SKM-1 treated with dmso at 0.1 percent for 144 hours (cell line): ENCODE results near the gene PACS2.

Source experiments
- DNase-seq: peaks from one replicate; lab custom pipeline; 2025; ENCODE audit not compliant: unreplicated experiment; lab: John Stamatoyannopoulos, UW

The PACS2 gene

GRCh38 chr14:105420101-105420973 lies 105.8 kb downstream of the PACS2 start:
- no peak for DNase-seq

- no peak for DNase-seq
Observed at GRCh38 chr14:105420974-105421674, 106.6 kb downstream of the PACS2 start.

- DNase-seq, result no peak
Observed at GRCh38 chr14:105421723-105422615, 107.4 kb downstream of the PACS2 start.

- DNase-seq, result no peak
Observed at GRCh38 chr14:105422695-105423487, 108.3 kb downstream of the PACS2 start.

- no peak for DNase-seq
Observed at GRCh38 chr14:105423488-105424195, 109.1 kb downstream of the PACS2 start.

- DNase-seq, result no peak
Observed at GRCh38 chr14:105424861-105425260, 110.3 kb downstream of the PACS2 start.

GRCh38 chr14:105425823-105426247 lies 111.3 kb downstream of the PACS2 start:
- no peak for DNase-seq

GRCh38 chr14:105426416-105427130 lies 112.0 kb downstream of the PACS2 start:
- DNase-seq, result no peak

GRCh38 chr14:105427412-105427811 lies 112.9 kb downstream of the PACS2 start:
- DNase-seq, result no peak

- DNase-seq, result no peak
Observed at GRCh38 chr14:105427936-105428485, 113.5 kb downstream of the PACS2 start.

- DNase-seq, result no peak
Observed at GRCh38 chr14:105430042-105430441, 115.5 kb downstream of the PACS2 start.

- no peak for DNase-seq
Observed at GRCh38 chr14:105430565-105430964, 116.0 kb downstream of the PACS2 start.

GRCh38 chr14:105431256-105431655 lies 116.7 kb downstream of the PACS2 start:
- DNase-seq, result no peak

GRCh38 chr14:105432657-105433056 lies 118.1 kb downstream of the PACS2 start:
- DNase-seq, result no peak

- no peak for DNase-seq
Observed at GRCh38 chr14:105433161-105433605, 118.6 kb downstream of the PACS2 start.

- DNase-seq, result no peak
Observed at GRCh38 chr14:105436402-105436801, 121.9 kb downstream of the PACS2 start.

- no peak for DNase-seq
Observed at GRCh38 chr14:105436891-105437722, 122.6 kb downstream of the PACS2 start.
